ENCODE measurements around the gene HOXB3. TPM values are rescaled to one million over a fixed set of nuclear protein-coding genes. Genes with fewer than 3 reads are reported as not detected.

HOXB3 gene
- polyA plus RNA-seq, 1 donor from 2014 or later = not detected

- Histone ChIP-seq H3K4me3 (ENCODE audit: low read length) (no peak overlapping the region), H3K27me3 (ENCODE audit: insufficient read depth, low read depth, low read length) (peaks cover 57% of the 10 kb centered on the region), H4K20me1 (ENCODE audit: insufficient read depth) (no peaks in the 10 kb centered on the region)
Observed at GRCh38 chr17:48500435-48501426, 89.3 kb downstream of the HOXB3 start.

More at GRCh38 chr17:48500435-48501426, 89.3 kb downstream of the HOXB3 start:
- Histone ChIP-seq H3K27ac (ENCODE audit: low read length) (no peak overlapping the region), H3F3A (ENCODE audit: insufficient read depth, low read length, poor library complexity, severe bottlenecking) (no peaks in the 10 kb centered on the region), H3K36me3 (ENCODE audit: insufficient read depth, low read length) (no peaks in the 10 kb centered on the region), H3K79me2 (replicated peaks; ENCODE audit: insufficient read depth, low read length) (no peaks in the 10 kb centered on the region), H3K4me2 (ENCODE audit: low read length) (no peak overlapping the region), H2AFZ (ENCODE audit: low read depth, low read length) (no peak overlapping the region), H3K9me3 (ENCODE audit: low read length) (no peaks in the 10 kb centered on the region), H3K9me2 (ENCODE audit: insufficient read depth, low read length) (no peaks in the 10 kb centered on the region), H3K9ac (ENCODE audit: low read length) (no peak overlapping the region)
- TF ChIP-seq REST (IDR thresholded peaks at IDR 0.05; ENCODE audit: borderline replicate concordance) (no peak), RAD21 (conservative IDR thresholded peaks at IDR 0.05) (no peak), EP300 (conservative IDR thresholded peaks at IDR 0.05; ENCODE audit: poor library complexity, severe bottlenecking) (no peak), SMC3 (conservative IDR thresholded peaks at IDR 0.05; ENCODE audit: poor library complexity) (no peak), EZH2 (IDR thresholded peaks at IDR 0.05; ENCODE audit: borderline replicate concordance, insufficient read depth, low read length, poor library complexity, severe bottlenecking) (no peak), POLR2AphosphoS5 (IDR thresholded peaks at IDR 0.05) (no peak), TAF1 (IDR thresholded peaks at IDR 0.05; ENCODE audit: low read depth) (no peak), CTCF (IDR thresholded peaks at IDR 0.05; ENCODE audit: poor library complexity, severe bottlenecking) (no peak), MXI1 (conservative IDR thresholded peaks at IDR 0.05; ENCODE audit: poor library complexity, severe bottlenecking) (no peak)

Measured in neural cell (in vitro differentiated cells).